Gastrocnemius medialis (tissue), 4 donors: Measurements from ENCODE around the gene CERT1. TPM values are rescaled to one million over a fixed set of nuclear protein-coding genes. Genes with fewer than 3 reads are reported as not detected.

Experiments
- ATAC-seq, 2 donors: fragments of 150-250 bp; one replicate each; pipeline ENCODE4 v1.9.1; 2016
- DNase-seq, 2 donors: peaks; one replicate each; pipeline ENCODE4 v3.0.0-alpha.2; 2019
- H3K27ac ChIP-seq, 4 donors: fragments of 200-600 bp; sonication (generic); 1 replicate in 1 of 4; 2 replicates in 3 of 4; pipeline ENCODE4 v1.5.1; 2016 to 2018; ENCODE audit warnings: mild to moderate bottlenecking in 2 of 4, moderate library complexity in 1 of 4
- H3K27me3 ChIP-seq, 3 donors: fragments of 200-600 bp; sonication (generic) in 2 of 3; 1 replicate in 1 of 3; 2 replicates in 2 of 3; pipeline versions ENCODE4 v1.5.1 to v1.6.0; 2016 to 2019; ENCODE audit warnings: mild to moderate bottlenecking in 1 of 3, moderate library complexity in 1 of 3
- H3K36me3 ChIP-seq, 2 donors: fragments of 200-600 bp; sonication (generic) in 1 of 2; one replicate each; pipeline ENCODE4 v1.5.1; 2017 to 2018
- H3K4me1 ChIP-seq, 2 donors: fragments of 200-600 bp; sonication (generic) in 1 of 2; one replicate each; pipeline ENCODE4 v1.5.1; 2016 to 2017; ENCODE audit warnings: mild to moderate bottlenecking in 2 of 2
- H3K4me3 ChIP-seq, 4 donors: fragments of 200-600 bp; sonication (generic) in 3 of 4; 1 replicate in 1 of 4; 2 replicates in 3 of 4; pipeline ENCODE4 v1.5.1; 2016 to 2019; ENCODE audit warnings: mild to moderate bottlenecking in 2 of 4
- H3K9me3 ChIP-seq, 3 donors: fragments of 200-600 bp; sonication (generic) in 2 of 3; 1 replicate in 1 of 3; 2 replicates in 2 of 3; pipeline ENCODE4 v1.5.1; 2016 to 2019
- CTCF ChIP-seq, 5 experiments: fragments of 450-650 bp in 3 of 5; fragments of 200-600 bp in 2 of 5; sonication (generic) in 2 of 5; IDR thresholded peaks in 4 of 5; conservative IDR thresholded peaks in 1 of 5; 1 replicate in 4 of 5; 2 replicates in 1 of 5; pipeline ENCODE4 v1.5.1; 2016 to 2019; ENCODE audit warnings: antibody characterized with exemption in 5 of 5, mild to moderate bottlenecking in 3 of 5, moderate library complexity in 3 of 5
- POLR2A ChIP-seq, 2 donors: fragments of 450-650 bp; IDR thresholded peaks; one replicate each; pipeline ENCODE4 v1.6.1; 2017; ENCODE audit warnings: antibody characterized with exemption in 2 of 2, mild to moderate bottlenecking in 2 of 2, moderate library complexity in 2 of 2
- in situ Hi-C, 4 donors: fragments of 200-750 bp; cut with MboI; loops; one replicate each; pipeline versions ENCODE4 v1.15.0 to v1.8.0; 2017; ENCODE audit warnings: low sequenced_read_pairs in 4 of 4
- intact Hi-C: fragments of 100-400 bp; cut with DNase I; formaldehyde crosslinking; loops from one replicate; pipeline ENCODE4 v1.15.1; 2023; ENCODE audit warnings: low total_unique reads
- total RNA-seq, 4 donors: library from RNA; depleted of rRNA; stranded (reverse); fragments of >200 nt; gene quantifications; one replicate each; pipeline versions ENCODE4 v1.1.0 to v1.2.3, GENCODE V29; 2016

Gene CERT1
- total RNA-seq, 4 donors from 2014 or later: 30.8 to 50.6 (median 41.9) TPM

- no peak for ATAC-seq
- Histone ChIP-seq H3K9me3 (no peaks in the 10 kb centered on the region), H3K36me3 (peaks cover 0 to 29% of the 10 kb centered on the region in 2 donors), H3K27ac (no peak overlapping the region), H3K27me3 (no peaks in the 10 kb centered on the region), H3K4me3 (no peak overlapping the region), H3K4me1 (peaks cover 0 to 3% of the 10 kb centered on the region in 2 donors)
- in situ Hi-C loops (no loop called here), intact Hi-C loops (no loop called here)
- DNase-seq: no peak
- TF ChIP-seq CTCF (IDR thresholded peaks at IDR 0.05 in 4 of 5, conservative IDR thresholded peaks at IDR 0.05 in 1 of 5): no peak
- TF ChIP-seq POLR2A (IDR thresholded peaks at IDR 0.05): no peak
Measured at GRCh38 chr5:75552764-75553163, 41.3 kb upstream of the CERT1 start.

- no peak for TF ChIP-seq POLR2A (IDR thresholded peaks at IDR 0.05)
- no peak for TF ChIP-seq CTCF (IDR thresholded peaks at IDR 0.05 in 4 of 5, conservative IDR thresholded peaks at IDR 0.05 in 1 of 5)
- ATAC-seq: no peak
- intact Hi-C loops: no loop called here
Measured at GRCh38 chr5:75551471-75551870, 40.0 kb upstream of the CERT1 start.

GRCh38 chr5:75550597-75550996, 39.2 kb upstream of the CERT1 start:
- DNase-seq (no peak), ATAC-seq (no peak)
- intact Hi-C loops (no loop called here), in situ Hi-C loops (no loop called here)
- TF ChIP-seq CTCF (IDR thresholded peaks at IDR 0.05 in 4 of 5, conservative IDR thresholded peaks at IDR 0.05 in 1 of 5): no peak
- no peak for TF ChIP-seq POLR2A (IDR thresholded peaks at IDR 0.05)
- Histone ChIP-seq H3K4me3 (no peak overlapping the region), H3K36me3 (peaks cover 0 to 29% of the 10 kb centered on the region in 2 donors), H3K27me3 (no peaks in the 10 kb centered on the region), H3K9me3 (no peaks in the 10 kb centered on the region), H3K27ac (no peak overlapping the region), H3K4me1 (peaks cover 0 to 4% of the 10 kb centered on the region in 2 donors)

More at GRCh38 chr5:75551471-75551870, 40.0 kb upstream of the CERT1 start:
- Histone ChIP-seq H3K27me3 (no peaks in the 10 kb centered on the region), H3K27ac (no peak overlapping the region), H3K9me3 (no peaks in the 10 kb centered on the region), H3K4me3 (no peak overlapping the region), H3K36me3 (peaks cover 0 to 29% of the 10 kb centered on the region in 2 donors), H3K4me1 (peaks cover 0 to 4% of the 10 kb centered on the region in 2 donors)
- in situ Hi-C loops: no loop called here
- DNase-seq: no peak

- H3K4me1 ChIP-seq: peaks cover 8 to 14% of the 10 kb centered on the region in 2 donors
- no peaks in the 10 kb centered on the region for H3K9me3 ChIP-seq
- H3K36me3 ChIP-seq: peaks cover 0 to 7% of the 10 kb centered on the region in 2 donors
- intact Hi-C loops: no loop called here
- no peaks in the 10 kb centered on the region for H3K27me3 ChIP-seq
- DNase-seq (no peak), ATAC-seq (no peak)
- no peak overlapping the region for H3K27ac ChIP-seq
- no peak overlapping the region for H3K4me3 ChIP-seq
- no peak for TF ChIP-seq CTCF (IDR thresholded peaks at IDR 0.05 in 4 of 5, conservative IDR thresholded peaks at IDR 0.05 in 1 of 5)
- no peak for TF ChIP-seq POLR2A (IDR thresholded peaks at IDR 0.05)
- in situ Hi-C loops: no loop called here
Measured at GRCh38 chr5:75547812-75548211, 36.4 kb upstream of the CERT1 start.

- Histone ChIP-seq H3K4me1 (peaks cover 8 to 14% of the 10 kb centered on the region in 2 donors), H3K36me3 (no peaks in the 10 kb centered on the region), H3K27ac (no peak overlapping the region), H3K27me3 (no peaks in the 10 kb centered on the region), H3K9me3 (no peaks in the 10 kb centered on the region), H3K4me3 (no peak overlapping the region)
- ATAC-seq: no peak
- intact Hi-C loops: no loop called here
- TF ChIP-seq CTCF (IDR thresholded peaks at IDR 0.05 in 4 of 5, conservative IDR thresholded peaks at IDR 0.05 in 1 of 5) (no peak), POLR2A (IDR thresholded peaks at IDR 0.05) (no peak)
- in situ Hi-C loops: no loop called here
- DNase-seq: no peak
Measured at GRCh38 chr5:75546830-75547229, 35.4 kb upstream of the CERT1 start.
